Neuronal stem cell (in vitro differentiated cells): Measurements from ENCODE around the gene SCGB3A2.

Experiments used
- DNase-seq: peaks from one replicate; pipeline ENCODE4 v3.0.0-alpha.2; 2013; ENCODE audit warnings: low spot score
- H2AFZ ChIP-seq: one replicate; pipeline ENCODE4 v1.6.1; 2013; ENCODE audit warnings: mild to moderate bottlenecking, low read length, inconsistent platforms
- H2AK5ac ChIP-seq: 2 replicates; pipeline ENCODE4 v1.6.1; 2013; ENCODE audit warnings: low read depth, mild to moderate bottlenecking, inconsistent platforms, low read length, moderate library complexity, mixed read lengths
- H2BK120ac ChIP-seq: 2 replicates; pipeline ENCODE4 v1.6.1; 2013; ENCODE audit warnings: low read depth, mild to moderate bottlenecking, inconsistent platforms, low read length, moderate library complexity, mixed read lengths
- H2BK12ac ChIP-seq: one replicate; pipeline ENCODE4 v1.6.1; 2013; ENCODE audit warnings: low read length, inconsistent platforms
- H2BK15ac ChIP-seq: 2 replicates; pipeline ENCODE4 v1.6.1; 2013; ENCODE audit warnings: mild to moderate bottlenecking, low read length, inconsistent platforms, mixed read lengths
- H2BK5ac ChIP-seq: one replicate; pipeline ENCODE4 v1.6.1; 2013; ENCODE audit warnings: inconsistent platforms, mild to moderate bottlenecking, low read length, moderate library complexity
- H3K14ac ChIP-seq: one replicate; pipeline ENCODE4 v1.6.1; 2013; ENCODE audit warnings: low read length, inconsistent platforms
- H3K18ac ChIP-seq: 2 replicates; pipeline ENCODE4 v1.6.1; 2013; ENCODE audit warnings: low read length, inconsistent platforms
- H3K23ac ChIP-seq: 2 replicates; pipeline ENCODE4 v1.6.1; 2013; ENCODE audit warnings: low read depth, mild to moderate bottlenecking, mixed read lengths, low read length, inconsistent platforms; ENCODE audit not compliant: poor library complexity
- H3K27ac ChIP-seq: replicated peaks from 3 replicates; pipeline ENCODE4 v1.5.1; 2013; ENCODE audit warnings: low read length, inconsistent platforms
- H3K27me3 ChIP-seq, 3 experiments: 2 replicates each; pipeline ENCODE4 v1.6.1; 2013; ENCODE audit warnings: low read length in 3 of 3, mild to moderate bottlenecking in 2 of 3, inconsistent platforms in 1 of 3, low read depth in 1 of 3, mixed read lengths in 1 of 3, moderate library complexity in 1 of 3; ENCODE audit not compliant: control insufficient read depth in 3 of 3, insufficient read depth in 3 of 3
- H3K36me3 ChIP-seq, 2 donors: replicated peaks in 1 of 2; 2 replicates each; pipeline ENCODE4 v1.6.1; 2013; ENCODE audit warnings: low read length in 2 of 2; ENCODE audit not compliant: control insufficient read depth in 2 of 2, insufficient read depth in 2 of 2
- H3K4ac ChIP-seq: 2 replicates; pipeline ENCODE4 v1.6.1; 2013; ENCODE audit warnings: inconsistent platforms, mild to moderate bottlenecking, low read length, moderate library complexity
- H3K4me1 ChIP-seq, 2 donors: 1 replicate in 1 of 2; 2 replicates in 1 of 2; pipeline ENCODE4 v1.6.1; 2013; ENCODE audit warnings: low read length in 2 of 2, low read depth in 1 of 2; ENCODE audit not compliant: control insufficient read depth in 2 of 2, insufficient read depth in 1 of 2
- H3K4me2 ChIP-seq: one replicate; pipeline ENCODE4 v1.6.1; 2013; ENCODE audit warnings: mild to moderate bottlenecking, low read length, inconsistent platforms; ENCODE audit not compliant: insufficient read depth, poor library complexity, severe bottlenecking
- H3K4me3 ChIP-seq, 2 donors: 2 replicates each; pipeline ENCODE4 v1.5.1; 2013; ENCODE audit warnings: low read length in 2 of 2, mild to moderate bottlenecking in 2 of 2, inconsistent platforms in 1 of 2, moderate library complexity in 1 of 2
- H3K79me1 ChIP-seq: one replicate; pipeline ENCODE4 v1.6.1; 2013; ENCODE audit warnings: low read depth, mild to moderate bottlenecking, inconsistent platforms, low read length, moderate library complexity
- H3K9ac ChIP-seq: one replicate; pipeline ENCODE4 v1.6.1; 2013; ENCODE audit warnings: mild to moderate bottlenecking, low read depth, low read length, inconsistent platforms; ENCODE audit not compliant: poor library complexity
- H3K9me3 ChIP-seq, 2 donors: replicated peaks in 1 of 2; 2 replicates each; pipeline versions ENCODE3 to v1.6.1; 2013; ENCODE audit warnings: low read length in 2 of 2, mild to moderate bottlenecking in 2 of 2, inconsistent platforms in 1 of 2, low read depth in 1 of 2, mixed read lengths in 1 of 2, moderate library complexity in 1 of 2; ENCODE audit not compliant: control insufficient read depth in 2 of 2, insufficient read depth in 1 of 2
- H4K8ac ChIP-seq: one replicate; pipeline ENCODE4 v1.6.1; 2013; ENCODE audit warnings: low read depth, mild to moderate bottlenecking, inconsistent platforms, low read length, moderate library complexity
- H4K91ac ChIP-seq: one replicate; pipeline ENCODE4 v1.6.1; 2013; ENCODE audit warnings: low read length, low read depth, mild to moderate bottlenecking, inconsistent platforms; ENCODE audit not compliant: poor library complexity
- WGBS, 2 donors: extraction: QIAGEN DNeasy Blood & Tissue Kit; methylation state at CpG; one replicate each; pipeline ENCODE4 v1.1.7; 2013; ENCODE audit warnings: missing lambda C conversion rate in 2 of 2, mixed read lengths in 1 of 2; ENCODE audit not compliant: insufficient read length in 2 of 2, insufficient replicate concordance in 1 of 2; ENCODE audit errors: extremely low coverage in 2 of 2; 5-methylcytosine and 5-hydroxymethylcytosine counted together

The SCGB3A2 gene

GRCh38 chr5:147856801-147857200, 21.7 kb upstream of the SCGB3A2 start:
- Histone ChIP-seq H3K79me1 (no peaks in the 10 kb centered on the region), H3K4ac (no peak overlapping the region), H2BK120ac (no peak overlapping the region), H4K91ac (no peak overlapping the region), H2AFZ (no peak overlapping the region), H2BK15ac (no peak overlapping the region), H3K23ac (no peak overlapping the region), H3K27ac (no peak overlapping the region), H2BK12ac (no peak overlapping the region), H3K9me3 (no peaks in the 10 kb centered on the region), H3K36me3 (no peaks in the 10 kb centered on the region), H3K4me2 (no peak overlapping the region), H2BK5ac (no peak overlapping the region), H3K18ac (no peak overlapping the region), H4K8ac (no peak overlapping the region), H3K4me1 (no peaks in the 10 kb centered on the region), H3K4me3 (no peak overlapping the region), H3K14ac (no peak overlapping the region), H3K9ac (no peak overlapping the region), H3K27me3 (peaks cover 0 to 19% (median 0%) of the 10 kb centered on the region in 3 experiments), H2AK5ac (no peak overlapping the region)
- no peak for DNase-seq

- Histone ChIP-seq H3K18ac (no peak overlapping the region), H3K4me2 (no peak overlapping the region), H3K23ac (no peak overlapping the region), H4K91ac (no peak overlapping the region), H2AK5ac (no peak overlapping the region), H3K14ac (no peak overlapping the region), H3K9ac (no peak overlapping the region), H3K27me3 (peaks cover 0 to 19% (median 0%) of the 10 kb centered on the region in 3 experiments), H3K4me1 (no peaks in the 10 kb centered on the region), H3K4me3 (no peak overlapping the region), H3K36me3 (no peaks in the 10 kb centered on the region), H3K4ac (no peak overlapping the region), H2BK120ac (no peak overlapping the region), H2AFZ (no peak overlapping the region), H3K27ac (no peak overlapping the region), H3K79me1 (no peaks in the 10 kb centered on the region), H4K8ac (no peak overlapping the region), H2BK12ac (no peak overlapping the region), H3K9me3 (no peaks in the 10 kb centered on the region), H2BK15ac (no peak overlapping the region), H2BK5ac (no peak overlapping the region)
- WGBS, 2 donors, result no CpG with 5 or more reads among the region's 2 CpGs
- DNase-seq, result peak; percentile 76
Measured at GRCh38 chr5:147857302-147858129, 21.0 kb upstream of the SCGB3A2 start.

- H2BK120ac ChIP-seq, result no peak overlapping the region
- H3K4me1 ChIP-seq, result no peaks in the 10 kb centered on the region
- no peak overlapping the region for H2BK15ac ChIP-seq
- DNase-seq, result no peak
- no peaks in the 10 kb centered on the region for H3K36me3 ChIP-seq
- no peak overlapping the region for H2BK12ac ChIP-seq
- H3K9me3 ChIP-seq, result no peaks in the 10 kb centered on the region
- H3K79me1 ChIP-seq, result no peaks in the 10 kb centered on the region
- H4K91ac ChIP-seq, result no peak overlapping the region
- H3K4me3 ChIP-seq, result no peak overlapping the region
- WGBS, 2 donors, result no CpG with 5 or more reads among the region's 1 CpG
- peaks cover 0 to 19% (median 0%) of the 10 kb centered on the region in 3 experiments for H3K27me3 ChIP-seq
- no peak overlapping the region for H3K9ac ChIP-seq
- H3K4me2 ChIP-seq, result no peak overlapping the region
- H3K14ac ChIP-seq, result no peak overlapping the region
- H2AFZ ChIP-seq, result no peak overlapping the region
- no peak overlapping the region for H3K23ac ChIP-seq
- no peak overlapping the region for H4K8ac ChIP-seq
- H2BK5ac ChIP-seq, result no peak overlapping the region
- no peak overlapping the region for H3K27ac ChIP-seq
- no peak overlapping the region for H3K4ac ChIP-seq
- no peak overlapping the region for H3K18ac ChIP-seq
- H2AK5ac ChIP-seq, result no peak overlapping the region
Measured at GRCh38 chr5:147858565-147858964, 19.9 kb upstream of the SCGB3A2 start.

GRCh38 chr5:147859962-147860640, 18.4 kb upstream of the SCGB3A2 start:
- no peak overlapping the region for H2AK5ac ChIP-seq
- H3K9ac ChIP-seq, result no peak overlapping the region
- WGBS, 2 donors, result no CpG with 5 or more reads among the region's 3 CpGs
- peaks cover 0 to 16% (median 0%) of the 10 kb centered on the region in 3 experiments for H3K27me3 ChIP-seq
- no peaks in the 10 kb centered on the region for H3K36me3 ChIP-seq
- no peak overlapping the region for H2BK120ac ChIP-seq
- H3K9me3 ChIP-seq, result no peaks in the 10 kb centered on the region
- no peaks in the 10 kb centered on the region for H3K79me1 ChIP-seq
- no peak overlapping the region for H3K14ac ChIP-seq
- no peak overlapping the region for H2BK5ac ChIP-seq
- no peak overlapping the region for H2BK12ac ChIP-seq
- no peak overlapping the region for H3K23ac ChIP-seq
- H2BK15ac ChIP-seq, result no peak overlapping the region
- H3K27ac ChIP-seq, result no peak overlapping the region
- no peak overlapping the region for H3K18ac ChIP-seq
- H4K8ac ChIP-seq, result no peak overlapping the region
- no peak overlapping the region for H3K4me2 ChIP-seq
- no peak overlapping the region for H3K4ac ChIP-seq
- H3K4me1 ChIP-seq, result no peaks in the 10 kb centered on the region
- H4K91ac ChIP-seq, result no peak overlapping the region
- no peak for DNase-seq
- H2AFZ ChIP-seq, result no peak overlapping the region
- H3K4me3 ChIP-seq, result no peak overlapping the region
